ENCODE results near the gene MAP2. TPM values are rescaled to one million over a fixed set of nuclear protein-coding genes. Genes with fewer than 3 reads are reported as not detected.

MAP2 gene
- total and polyA plus RNA-seq, 2 of the 8 experiments (the other 6 are each of a cell fraction or from before 2014, with no cell fraction given), result 5.9 to 9.4 TPM

- TF ChIP-seq, protein P1, sequence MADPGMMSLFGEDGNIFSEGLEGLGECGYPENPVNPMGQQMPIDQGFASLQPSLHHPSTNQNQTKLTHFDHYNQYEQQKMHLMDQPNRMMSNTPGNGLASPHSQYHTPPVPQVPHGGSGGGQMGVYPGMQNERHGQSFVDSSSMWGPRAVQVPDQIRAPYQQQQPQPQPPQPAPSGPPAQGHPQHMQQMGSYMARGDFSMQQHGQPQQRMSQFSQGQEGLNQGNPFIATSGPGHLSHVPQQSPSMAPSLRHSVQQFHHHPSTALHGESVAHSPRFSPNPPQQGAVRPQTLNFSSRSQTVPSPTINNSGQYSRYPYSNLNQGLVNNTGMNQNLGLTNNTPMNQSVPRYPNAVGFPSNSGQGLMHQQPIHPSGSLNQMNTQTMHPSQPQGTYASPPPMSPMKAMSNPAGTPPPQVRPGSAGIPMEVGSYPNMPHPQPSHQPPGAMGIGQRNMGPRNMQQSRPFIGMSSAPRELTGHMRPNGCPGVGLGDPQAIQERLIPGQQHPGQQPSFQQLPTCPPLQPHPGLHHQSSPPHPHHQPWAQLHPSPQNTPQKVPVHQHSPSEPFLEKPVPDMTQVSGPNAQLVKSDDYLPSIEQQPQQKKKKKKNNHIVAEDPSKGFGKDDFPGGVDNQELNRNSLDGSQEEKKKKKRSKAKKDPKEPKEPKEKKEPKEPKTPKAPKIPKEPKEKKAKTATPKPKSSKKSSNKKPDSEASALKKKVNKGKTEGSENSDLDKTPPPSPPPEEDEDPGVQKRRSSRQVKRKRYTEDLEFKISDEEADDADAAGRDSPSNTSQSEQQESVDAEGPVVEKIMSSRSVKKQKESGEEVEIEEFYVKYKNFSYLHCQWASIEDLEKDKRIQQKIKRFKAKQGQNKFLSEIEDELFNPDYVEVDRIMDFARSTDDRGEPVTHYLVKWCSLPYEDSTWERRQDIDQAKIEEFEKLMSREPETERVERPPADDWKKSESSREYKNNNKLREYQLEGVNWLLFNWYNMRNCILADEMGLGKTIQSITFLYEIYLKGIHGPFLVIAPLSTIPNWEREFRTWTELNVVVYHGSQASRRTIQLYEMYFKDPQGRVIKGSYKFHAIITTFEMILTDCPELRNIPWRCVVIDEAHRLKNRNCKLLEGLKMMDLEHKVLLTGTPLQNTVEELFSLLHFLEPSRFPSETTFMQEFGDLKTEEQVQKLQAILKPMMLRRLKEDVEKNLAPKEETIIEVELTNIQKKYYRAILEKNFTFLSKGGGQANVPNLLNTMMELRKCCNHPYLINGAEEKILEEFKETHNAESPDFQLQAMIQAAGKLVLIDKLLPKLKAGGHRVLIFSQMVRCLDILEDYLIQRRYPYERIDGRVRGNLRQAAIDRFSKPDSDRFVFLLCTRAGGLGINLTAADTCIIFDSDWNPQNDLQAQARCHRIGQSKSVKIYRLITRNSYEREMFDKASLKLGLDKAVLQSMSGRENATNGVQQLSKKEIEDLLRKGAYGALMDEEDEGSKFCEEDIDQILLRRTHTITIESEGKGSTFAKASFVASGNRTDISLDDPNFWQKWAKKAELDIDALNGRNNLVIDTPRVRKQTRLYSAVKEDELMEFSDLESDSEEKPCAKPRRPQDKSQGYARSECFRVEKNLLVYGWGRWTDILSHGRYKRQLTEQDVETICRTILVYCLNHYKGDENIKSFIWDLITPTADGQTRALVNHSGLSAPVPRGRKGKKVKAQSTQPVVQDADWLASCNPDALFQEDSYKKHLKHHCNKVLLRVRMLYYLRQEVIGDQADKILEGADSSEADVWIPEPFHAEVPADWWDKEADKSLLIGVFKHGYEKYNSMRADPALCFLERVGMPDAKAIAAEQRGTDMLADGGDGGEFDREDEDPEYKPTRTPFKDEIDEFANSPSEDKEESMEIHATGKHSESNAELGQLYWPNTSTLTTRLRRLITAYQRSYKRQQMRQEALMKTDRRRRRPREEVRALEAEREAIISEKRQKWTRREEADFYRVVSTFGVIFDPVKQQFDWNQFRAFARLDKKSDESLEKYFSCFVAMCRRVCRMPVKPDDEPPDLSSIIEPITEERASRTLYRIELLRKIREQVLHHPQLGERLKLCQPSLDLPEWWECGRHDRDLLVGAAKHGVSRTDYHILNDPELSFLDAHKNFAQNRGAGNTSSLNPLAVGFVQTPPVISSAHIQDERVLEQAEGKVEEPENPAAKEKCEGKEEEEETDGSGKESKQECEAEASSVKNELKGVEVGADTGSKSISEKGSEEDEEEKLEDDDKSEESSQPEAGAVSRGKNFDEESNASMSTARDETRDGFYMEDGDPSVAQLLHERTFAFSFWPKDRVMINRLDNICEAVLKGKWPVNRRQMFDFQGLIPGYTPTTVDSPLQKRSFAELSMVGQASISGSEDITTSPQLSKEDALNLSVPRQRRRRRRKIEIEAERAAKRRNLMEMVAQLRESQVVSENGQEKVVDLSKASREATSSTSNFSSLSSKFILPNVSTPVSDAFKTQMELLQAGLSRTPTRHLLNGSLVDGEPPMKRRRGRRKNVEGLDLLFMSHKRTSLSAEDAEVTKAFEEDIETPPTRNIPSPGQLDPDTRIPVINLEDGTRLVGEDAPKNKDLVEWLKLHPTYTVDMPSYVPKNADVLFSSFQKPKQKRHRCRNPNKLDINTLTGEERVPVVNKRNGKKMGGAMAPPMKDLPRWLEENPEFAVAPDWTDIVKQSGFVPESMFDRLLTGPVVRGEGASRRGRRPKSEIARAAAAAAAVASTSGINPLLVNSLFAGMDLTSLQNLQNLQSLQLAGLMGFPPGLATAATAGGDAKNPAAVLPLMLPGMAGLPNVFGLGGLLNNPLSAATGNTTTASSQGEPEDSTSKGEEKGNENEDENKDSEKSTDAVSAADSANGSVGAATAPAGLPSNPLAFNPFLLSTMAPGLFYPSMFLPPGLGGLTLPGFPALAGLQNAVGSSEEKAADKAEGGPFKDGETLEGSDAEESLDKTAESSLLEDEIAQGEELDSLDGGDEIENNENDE (IDR thresholded peaks at IDR 0.05; ENCODE audit: insufficient replicate concordance, low read length), result peak; percentile 62
- TF ChIP-seq NANOG (IDR thresholded peaks at IDR 0.05; ENCODE audit: insufficient read depth, low read depth, low read length, poor library complexity, severe bottlenecking), result peak; percentile 44
- peak; percentile 58; the same call in 1 of the 2 replicates for TF ChIP-seq SP1 (IDR thresholded peaks at IDR 0.05; ENCODE audit: low read depth, low read length)
- 0 out of 2 replicates have a peak, but pooled peaks have one; percentile 27 for TF ChIP-seq TCF12 (IDR thresholded peaks at IDR 0.05; ENCODE audit: low read depth, low read length)
- TF ChIP-seq CTBP2 (IDR thresholded peaks at IDR 0.05; ENCODE audit: borderline replicate concordance, insufficient read depth, insufficient read length, low read length), result no peak
- no peak for TF ChIP-seq GTF2F1 (IDR thresholded peaks at IDR 0.05; ENCODE audit: borderline replicate concordance, low read depth, low read length)
- TF ChIP-seq, protein P2, sequence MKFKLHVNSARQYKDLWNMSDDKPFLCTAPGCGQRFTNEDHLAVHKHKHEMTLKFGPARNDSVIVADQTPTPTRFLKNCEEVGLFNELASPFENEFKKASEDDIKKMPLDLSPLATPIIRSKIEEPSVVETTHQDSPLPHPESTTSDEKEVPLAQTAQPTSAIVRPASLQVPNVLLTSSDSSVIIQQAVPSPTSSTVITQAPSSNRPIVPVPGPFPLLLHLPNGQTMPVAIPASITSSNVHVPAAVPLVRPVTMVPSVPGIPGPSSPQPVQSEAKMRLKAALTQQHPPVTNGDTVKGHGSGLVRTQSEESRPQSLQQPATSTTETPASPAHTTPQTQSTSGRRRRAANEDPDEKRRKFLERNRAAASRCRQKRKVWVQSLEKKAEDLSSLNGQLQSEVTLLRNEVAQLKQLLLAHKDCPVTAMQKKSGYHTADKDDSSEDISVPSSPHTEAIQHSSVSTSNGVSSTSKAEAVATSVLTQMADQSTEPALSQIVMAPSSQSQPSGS (IDR thresholded peaks at IDR 0.05; ENCODE audit: low read length), result no peak
Measured at GRCh38 chr2:209757163-209757562, 333.3 kb downstream of the MAP2 start (continued).

All from H1 (cell line).